Psoas muscle (tissue), 8 donors: Measurements from ENCODE around the gene PKNOX1. TPM values are rescaled to one million over a fixed set of nuclear protein-coding genes. Genes with fewer than 3 reads are reported as not detected.
"Not testable (repeated sequence)": the region's sequence is repeated elsewhere in the genome, so short reads cannot be mapped to it uniquely, and the experiment has no call there.

ENCODE experiments used
- ATAC-seq, 4 donors: fragments of 200-7000 bp; cut with Tn5 transposase; one replicate each; pipeline ENCODE4 v1.9.1; 2020; ENCODE audit warnings: moderate library complexity in 3 of 4, mild to moderate bottlenecking in 2 of 4
- DNase-seq, 2 donors: peaks; one replicate each; pipeline ENCODE4 v3.0.0-alpha.2; 2020
- H3K27ac ChIP-seq: fragments of 200-600 bp; one replicate; pipeline ENCODE4 v1.8.0; 2022
- H3K27me3 ChIP-seq, 3 donors: fragments of 200-600 bp in 1 of 3; one replicate each; pipeline versions ENCODE4 v1.6.1 to v1.8.0; 2013 to 2022; ENCODE audit warnings: low read length in 2 of 3, mild to moderate bottlenecking in 2 of 3, moderate library complexity in 1 of 3; ENCODE audit not compliant: insufficient read depth in 3 of 3
- H3K36me3 ChIP-seq, 2 donors: fragments of 200-600 bp in 1 of 2; one replicate each; pipeline versions ENCODE4 v1.6.1 to v1.8.0; 2013 to 2022; ENCODE audit warnings: low read depth in 1 of 2, mild to moderate bottlenecking in 1 of 2, moderate library complexity in 1 of 2; ENCODE audit not compliant: insufficient read depth in 1 of 2
- H3K4me1 ChIP-seq: fragments of 200-600 bp; one replicate; pipeline ENCODE4 v1.8.0; 2022
- H3K4me3 ChIP-seq: fragments of 200-600 bp; one replicate; pipeline ENCODE4 v1.8.0; 2022; ENCODE audit warnings: mild to moderate bottlenecking
- H3K9me3 ChIP-seq: fragments of 200-600 bp; one replicate; pipeline ENCODE4 v1.8.0; 2022
- WGBS, 3 donors: extraction: QIAGEN DNeasy Blood & Tissue Kit; methylation state at CpG; one replicate each; pipeline versions ENCODE4 v1.1.6 to v1.1.7; 2013; 5-methylcytosine and 5-hydroxymethylcytosine counted together
- intact Hi-C, 2 donors: fragments of 100-400 bp; cut with DNase I; formaldehyde crosslinking; loops; one replicate each; pipeline versions ENCODE4 v1.11.0 to v1.14.2; 2022
- polyA plus RNA-seq, 3 donors: library from polyadenylated mRNA; stranded (reverse); fragments of 200-250 nt; gene quantifications; one replicate each; pipeline ENCODE4 v1.2.3, GENCODE V29; 2013
- total RNA-seq, 4 donors: library from RNA; stranded (reverse); fragmentation: NEBNext Ultra II Directional in 2 of 4; extraction: Animal tissue kit (Norgen Biotek cat#: 25700) in 2 of 4; gene quantifications; one replicate each; pipeline versions ENCODE4 v1.2.1 to v1.2.4, GENCODE V29; 2021 to 2023
- donor health status: healthy with polysubstance abuse.
- donor health status: DM: no; HTN: no; CAD: no; lungs with moderate emphysema.
- donor health status: Bipolar disorder and iron deficiency.
- donor health status: healthy.
- donor health status: DM: yes; HTN: yes; CAD: no.
- donor health status: DM: no; HTN: no; CAD: no.
- donor health status: DM: no; HTN: no; CAD: no.
- donor health status: DM: yes; HTN: yes; CAD: no.

PKNOX1 gene
- total and polyA plus RNA-seq, 7 donors = 6.0 to 14.7 (median 12.1) TPM

- H3K36me3 ChIP-seq, H3K9me3 ChIP-seq, DNase-seq, H3K27me3 ChIP-seq, H3K27ac ChIP-seq, H3K4me1 ChIP-seq, intact Hi-C loops, H3K4me3 ChIP-seq: not testable (repeated sequence)
- ATAC-seq = peak in 1 of 4 donors; percentile 24
- WGBS, 3 donors = no CpG with 5 or more reads among the region's 74 CpGs
Observed at GRCh38 chr21:43074401-43075169, 100.2 kb downstream of the PKNOX1 start.

GRCh38 chr21:43075170-43076022 is 101.0 kb downstream of the PKNOX1 start, which contains the start of gene CBS:
TSS of gene CBS (minus strand) at chr21:43075835. CDS start at chr21:43072193, 3,642 bp downstream.
- H3K4me1 ChIP-seq, H3K27me3 ChIP-seq, DNase-seq, H3K4me3 ChIP-seq, H3K36me3 ChIP-seq, H3K27ac ChIP-seq, H3K9me3 ChIP-seq, intact Hi-C loops: not testable (repeated sequence)
- peak in 3 of 4 donors; percentile 10 to 41 (median 14) for ATAC-seq
- WGBS, 3 donors = no CpG with 5 or more reads among the region's 84 CpGs

- ATAC-seq, H3K36me3 ChIP-seq, DNase-seq, H3K27me3 ChIP-seq, H3K4me3 ChIP-seq, H3K9me3 ChIP-seq, H3K4me1 ChIP-seq, H3K27ac ChIP-seq, intact Hi-C loops: not testable (repeated sequence)
- WGBS, 3 donors = no CpG with 5 or more reads among the region's 77 CpGs
Observed at GRCh38 chr21:43076023-43076637, 101.8 kb downstream of the PKNOX1 start.

- H3K27me3 ChIP-seq, H3K27ac ChIP-seq, DNase-seq, intact Hi-C loops, H3K36me3 ChIP-seq, H3K9me3 ChIP-seq, H3K4me1 ChIP-seq, H3K4me3 ChIP-seq, ATAC-seq: not testable (repeated sequence)
- WGBS, 3 donors = 4% methylated on average over 15 of the region's 28 CpGs; no CpG with 5 or more reads in 2 of the 3 donors
Observed at GRCh38 chr21:43076643-43077042, 102.3 kb downstream of the PKNOX1 start.

- H3K4me3 ChIP-seq, DNase-seq, H3K36me3 ChIP-seq, H3K4me1 ChIP-seq, H3K9me3 ChIP-seq, intact Hi-C loops, H3K27ac ChIP-seq, H3K27me3 ChIP-seq, ATAC-seq: not testable (repeated sequence)
- no CpG with 5 or more reads among the region's 24 CpGs for WGBS, 3 donors
Observed at GRCh38 chr21:43082587-43083300, 108.4 kb downstream of the PKNOX1 start.

Other genes starting within 250 kb of the PKNOX1 start
- 10 to 100 TPM in 3 of 4 donors, 1 to 10 TPM in 1; 4.8 to 16.4 (median 10.8) TPM for gene WDR4, start 95.0 kb upstream of the PKNOX1 start, total RNA-seq
- 10 to 100 TPM; 10.9 to 40.2 (median 26.4) TPM for gene WDR4, start 95.0 kb upstream of the PKNOX1 start, polyA plus RNA-seq
- 100 to 1,000 TPM in 1 of 4 donors, 10 to 100 TPM in 3; 69.1 to 105 (median 88.0) TPM for gene NDUFV3, start 81.3 kb upstream of the PKNOX1 start, total RNA-seq
- 10 to 100 TPM; 37.3 to 74.8 (median 55.0) TPM for gene NDUFV3, start 81.3 kb upstream of the PKNOX1 start, polyA plus RNA-seq
- not detected for gene ERVH48-1, start 48.9 kb upstream of the PKNOX1 start, total RNA-seq
- under 1 TPM in 2 of 3 donors, not detected in 1; 0.03 to 0.04 TPM for gene ERVH48-1, start 48.9 kb upstream of the PKNOX1 start, polyA plus RNA-seq
- gene CBS, start 101.3 kb downstream of the PKNOX1 start, total RNA-seq = 1 to 10 TPM; 1.7 to 2.6 (median 2.2) TPM
- gene CBS, start 101.3 kb downstream of the PKNOX1 start, polyA plus RNA-seq = 1 to 10 TPM; 1.1 to 1.8 (median 1.4) TPM
- 10 to 100 TPM in 1 of 4 donors, 1 to 10 TPM in 3; 4.9 to 14.4 (median 5.6) TPM for gene U2AF1, start 133.0 kb downstream of the PKNOX1 start, total RNA-seq
- 10 to 100 TPM; 51.9 to 98.7 (median 66.4) TPM for gene U2AF1, start 133.0 kb downstream of the PKNOX1 start, polyA plus RNA-seq
- gene CRYAA, start 194.4 kb downstream of the PKNOX1 start, total RNA-seq = not detected
- not detected for gene CRYAA, start 194.4 kb downstream of the PKNOX1 start, polyA plus RNA-seq